HG03442 (cell line): Measurements from ENCODE around the gene ANKRD12.
"Not testable (repeated sequence)": the region's sequence is repeated elsewhere in the genome, so short reads cannot be mapped to it uniquely, and the experiment has no call there.

Experiments
- ATAC-seq: cut with Tn5 transposase; IDR thresholded peaks from one replicate; pipeline ENCODE4 v1.9.1; 2021; ENCODE audit warnings: mild to moderate bottlenecking, moderate library complexity; ENCODE audit not compliant: unreplicated experiment

The ANKRD12 gene

DNA sequence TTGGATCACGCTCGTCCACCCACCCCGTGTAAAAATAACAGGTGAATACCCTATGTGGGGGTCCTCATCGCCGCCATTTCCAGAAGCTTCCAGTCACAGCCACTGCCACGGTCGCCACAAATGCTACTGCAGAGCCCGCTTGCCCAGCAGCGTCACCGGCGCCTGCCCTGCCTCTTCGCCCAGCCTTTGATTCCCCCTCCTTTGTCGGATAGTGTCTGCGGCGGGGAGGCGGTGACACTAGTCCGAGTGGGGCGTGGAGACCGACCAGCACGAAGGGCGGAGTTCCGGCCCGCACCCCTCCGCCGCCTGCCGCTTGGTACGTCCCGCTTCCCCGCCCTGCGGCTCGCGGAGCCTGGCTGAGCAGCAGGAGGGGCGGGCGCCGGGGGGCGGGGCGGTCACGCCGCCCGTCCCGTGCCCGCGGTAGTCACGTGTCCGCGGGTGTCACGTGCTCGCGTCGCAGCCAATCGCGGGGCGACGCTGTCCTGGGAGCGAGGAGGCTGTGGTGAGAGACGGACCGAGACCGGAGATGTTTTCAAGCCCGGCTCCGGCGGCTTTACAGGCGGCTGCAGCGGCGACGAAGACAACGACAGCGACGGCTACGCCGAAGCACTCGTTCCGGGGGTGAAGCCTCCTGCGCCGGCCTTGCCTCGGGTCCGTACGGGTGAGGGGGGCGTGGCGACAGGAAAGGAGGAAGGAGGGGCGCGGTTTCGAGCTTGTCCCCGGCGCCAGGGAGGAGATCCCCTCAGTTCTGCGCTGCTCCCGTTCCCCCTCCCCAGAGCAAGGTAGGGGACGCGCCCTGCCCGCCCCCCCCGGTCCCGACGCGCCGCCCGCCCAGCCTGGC lies at the start of gene ANKRD12:
TSS of gene ANKRD12 (plus strand) at position 467 of the 841 bp plus-strand sequence. CDS start 45,652 bp downstream, outside the sequence.
- peak; percentile 72 for ATAC-seq

DNA sequence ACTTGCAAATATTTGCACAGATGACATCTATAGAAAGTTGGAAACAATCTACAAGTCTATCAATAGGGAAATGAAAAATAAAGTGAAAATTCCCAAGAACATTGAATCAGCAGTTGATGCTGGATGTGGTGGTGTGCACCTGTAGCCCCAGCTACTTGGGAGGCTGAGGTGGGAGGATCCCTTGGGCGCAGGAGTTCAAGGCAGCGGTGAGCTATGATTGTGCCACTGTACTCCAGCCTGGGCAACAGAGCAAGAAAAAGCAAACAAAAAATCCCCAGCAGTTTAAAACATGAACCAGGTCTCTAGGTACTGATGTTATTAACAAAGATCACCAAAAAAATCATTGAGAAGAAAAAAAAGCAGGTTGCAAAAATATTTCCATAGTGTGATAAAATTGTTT lies 49.4 kb upstream of the ANKRD12 start:
- no peak for ATAC-seq

DNA sequence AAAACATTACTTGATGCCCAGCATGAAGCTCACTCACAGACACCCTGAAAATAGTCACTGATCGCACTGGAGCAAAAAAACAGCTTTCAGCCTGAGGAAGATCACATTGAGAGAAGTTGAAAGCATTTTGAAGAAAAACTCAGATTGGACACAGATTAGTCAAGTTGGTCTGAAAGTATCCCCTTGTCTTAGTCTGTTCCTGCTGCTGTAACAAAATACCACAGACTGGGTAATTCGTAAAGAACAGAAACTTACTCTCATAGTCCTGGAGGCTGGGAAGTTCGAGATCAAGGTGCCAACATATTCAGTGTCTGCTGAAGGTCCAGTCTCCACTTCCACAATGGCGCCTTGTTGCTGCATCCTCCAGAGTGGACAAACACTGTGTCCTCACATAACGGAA lies 48.3 kb upstream of the ANKRD12 start:
- ATAC-seq = no peak

DNA sequence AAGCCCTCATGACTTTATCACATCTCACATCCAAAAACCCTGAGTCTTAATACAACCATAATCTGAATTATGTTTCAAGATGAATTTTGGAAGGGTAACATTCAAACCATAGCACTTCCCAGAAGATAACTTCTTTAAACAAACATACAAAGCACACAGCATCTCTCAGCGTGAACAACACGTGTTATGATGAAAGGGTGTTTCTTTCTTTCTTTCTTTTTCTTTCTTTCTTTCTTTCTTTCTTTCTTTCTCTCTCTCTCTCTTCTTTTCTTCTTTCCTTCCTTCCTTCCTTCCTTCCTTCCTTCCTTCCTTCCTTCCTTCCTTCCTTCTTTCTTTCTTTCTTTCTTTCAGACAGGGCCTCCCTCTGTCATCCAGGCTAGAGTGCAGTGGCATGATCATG lies 47.9 kb upstream of the ANKRD12 start:
- not testable (repeated sequence) for ATAC-seq

DNA sequence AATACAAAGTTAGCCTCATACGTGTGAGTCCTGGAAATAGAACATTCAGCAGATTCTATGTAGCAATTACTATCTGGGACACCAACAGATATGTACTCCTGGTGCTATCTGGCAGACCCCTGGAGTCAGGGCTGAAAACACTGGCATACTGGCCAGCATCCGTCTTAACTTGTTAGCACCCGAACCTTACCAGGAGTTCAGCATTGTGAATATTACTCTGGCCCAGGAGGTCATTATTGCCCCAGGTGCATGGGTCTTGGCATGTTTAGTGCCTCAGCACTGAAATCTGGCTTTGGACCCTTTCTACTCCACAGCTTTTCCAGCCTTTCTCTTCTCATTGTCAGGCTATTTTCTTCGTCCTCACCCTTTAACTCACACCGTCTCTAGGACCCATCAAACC lies 46.0 kb upstream of the ANKRD12 start:
- no peak for ATAC-seq

DNA sequence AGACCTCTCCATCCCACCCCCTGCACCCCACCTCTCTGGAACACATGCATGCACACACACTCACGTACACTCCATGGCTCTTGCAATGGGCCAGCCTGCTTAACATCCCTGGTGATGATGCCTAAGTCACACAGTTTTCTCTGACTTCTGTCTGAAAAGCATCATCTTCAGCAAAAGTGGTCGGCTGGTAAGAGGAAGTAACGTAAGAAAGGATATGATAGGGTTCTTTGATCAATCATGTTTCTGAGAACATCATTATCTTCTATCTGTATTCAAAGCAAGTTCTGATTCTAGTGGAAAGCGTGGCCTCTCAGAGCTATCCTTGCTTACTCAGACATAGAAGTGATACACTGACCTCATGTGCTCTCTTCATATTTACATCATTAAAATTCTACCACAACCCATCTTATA lies 45.5 kb upstream of the ANKRD12 start:
- ATAC-seq = no peak

DNA sequence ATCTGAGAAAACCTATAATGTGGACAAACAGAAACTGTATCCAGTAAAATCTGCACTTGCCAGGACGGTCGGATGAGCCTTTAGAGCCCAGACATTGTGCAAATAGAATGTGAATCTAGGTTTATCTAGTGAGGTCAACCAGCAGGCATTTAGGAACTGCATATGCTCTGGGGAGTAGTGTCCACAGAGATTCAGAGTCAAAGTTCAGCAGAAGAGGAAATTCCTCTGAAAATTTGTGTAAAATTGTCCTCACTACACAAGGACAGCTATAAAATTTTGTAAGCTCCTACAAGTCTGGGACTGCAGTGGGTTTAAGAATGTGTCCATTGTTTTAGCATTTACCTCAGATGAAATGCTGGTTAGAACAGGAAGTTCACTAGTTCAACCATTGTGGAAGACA lies 43.9 kb upstream of the ANKRD12 start:
- ATAC-seq = no peak

DNA sequence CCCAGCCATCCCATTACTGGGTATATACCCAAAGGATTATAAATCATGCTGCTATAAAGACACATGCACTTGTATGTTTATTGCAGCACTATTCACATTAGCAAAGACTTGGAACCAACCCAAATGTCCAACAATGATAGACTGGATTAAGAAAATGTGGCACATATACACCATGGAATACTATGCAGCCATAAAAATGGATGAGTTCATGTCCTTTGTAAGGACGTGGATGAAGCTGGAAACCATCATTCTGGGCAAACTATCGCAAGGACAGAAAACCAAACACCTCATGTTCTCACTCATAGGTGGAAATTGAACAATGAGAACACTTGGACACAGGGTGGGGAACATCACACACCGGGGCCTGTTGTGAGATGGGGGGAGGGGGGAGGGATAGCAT lies 43.5 kb upstream of the ANKRD12 start:
- not testable (repeated sequence) for ATAC-seq

DNA sequence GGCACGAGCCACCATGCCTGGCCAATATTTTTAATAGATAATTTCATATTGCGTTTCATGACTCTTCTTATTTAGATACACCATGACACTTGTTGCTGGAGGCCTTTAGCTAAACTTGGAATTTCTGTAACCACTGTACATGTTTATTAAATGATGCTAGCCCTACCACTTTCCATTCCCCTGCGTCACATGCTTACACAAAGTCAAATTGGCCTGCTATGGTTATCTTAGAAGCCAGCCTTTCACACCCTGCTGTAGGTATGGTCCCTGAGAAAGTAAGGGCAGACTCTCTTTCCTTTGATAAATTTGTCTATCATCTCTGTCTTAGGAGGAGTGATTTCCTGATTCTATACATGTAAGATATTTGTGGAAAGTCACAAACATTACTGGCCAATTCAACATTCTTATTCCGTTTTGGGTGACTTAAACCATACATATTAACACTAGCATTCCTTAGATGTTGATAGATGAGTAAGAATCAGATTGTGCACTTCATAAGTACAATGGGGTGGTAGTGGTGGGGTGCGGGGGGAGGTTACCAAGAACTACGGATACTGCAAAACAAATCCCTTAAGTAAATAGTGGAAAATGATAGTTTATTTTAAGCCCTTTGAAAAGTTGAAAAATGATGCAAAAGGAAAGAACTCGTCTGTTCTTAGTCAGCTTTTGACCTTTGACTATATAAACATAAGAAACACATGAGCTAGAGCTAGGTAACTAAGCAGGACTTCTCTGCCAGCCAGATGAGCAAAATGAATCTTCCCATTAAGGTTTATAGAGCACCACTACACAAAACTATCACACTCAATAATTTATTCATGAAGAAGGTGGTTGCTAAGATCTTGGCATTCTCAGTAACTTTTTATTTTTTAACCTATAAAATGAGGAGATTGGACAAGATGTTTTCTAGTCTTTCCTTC lies 42.0 kb upstream of the ANKRD12 start:
- ATAC-seq = peak; percentile 23

DNA sequence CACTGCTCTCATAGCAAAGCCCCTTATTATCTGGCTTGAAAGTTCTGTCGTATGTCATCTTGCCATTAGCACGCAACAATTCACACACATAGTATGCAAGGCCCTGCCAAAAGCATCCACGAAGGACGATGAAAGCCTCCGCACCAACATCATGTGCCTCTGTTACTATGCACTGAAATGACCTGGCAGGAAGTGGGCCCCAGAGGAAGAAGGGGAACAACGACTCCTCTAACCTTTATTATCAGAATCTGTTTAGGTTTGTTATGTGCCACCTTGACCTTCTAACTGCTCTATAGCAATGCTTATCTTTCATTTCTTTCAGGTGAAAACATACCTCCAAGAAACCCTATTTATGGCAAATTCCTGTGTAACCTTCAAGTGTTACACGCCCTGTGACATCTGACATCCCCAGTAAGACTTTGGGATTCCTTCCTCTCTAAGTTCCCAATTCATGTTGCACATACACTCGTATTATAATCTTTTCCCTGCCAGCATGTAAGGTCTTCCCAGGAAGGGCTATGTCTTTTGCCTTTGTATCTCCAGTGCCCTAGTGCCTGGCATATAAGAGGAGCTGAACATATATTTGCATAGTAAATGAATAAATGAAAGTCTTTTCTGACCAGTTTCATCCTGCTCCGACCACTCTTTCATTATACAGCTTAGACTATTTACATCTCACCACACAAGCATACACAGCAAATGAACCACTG lies 41.1 kb upstream of the ANKRD12 start:
- peak; percentile 81 for ATAC-seq

DNA sequence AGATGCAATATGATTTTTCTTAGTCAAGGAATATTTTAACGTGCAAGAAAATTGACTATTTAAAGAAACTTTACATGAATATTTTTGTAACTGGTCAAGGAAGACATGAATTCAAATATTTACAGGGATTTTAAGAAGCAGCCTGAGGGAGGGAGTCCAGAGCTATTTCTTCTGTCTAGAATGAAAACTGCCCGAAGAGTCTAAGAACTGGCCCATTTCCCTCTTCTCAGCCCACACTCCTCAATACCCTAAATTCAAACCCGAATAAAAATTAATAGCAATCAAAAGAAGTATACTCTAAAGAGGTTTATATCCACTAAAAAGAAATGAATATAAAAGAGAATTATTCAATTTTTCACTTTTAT lies 40.6 kb upstream of the ANKRD12 start:
- no peak for ATAC-seq

DNA sequence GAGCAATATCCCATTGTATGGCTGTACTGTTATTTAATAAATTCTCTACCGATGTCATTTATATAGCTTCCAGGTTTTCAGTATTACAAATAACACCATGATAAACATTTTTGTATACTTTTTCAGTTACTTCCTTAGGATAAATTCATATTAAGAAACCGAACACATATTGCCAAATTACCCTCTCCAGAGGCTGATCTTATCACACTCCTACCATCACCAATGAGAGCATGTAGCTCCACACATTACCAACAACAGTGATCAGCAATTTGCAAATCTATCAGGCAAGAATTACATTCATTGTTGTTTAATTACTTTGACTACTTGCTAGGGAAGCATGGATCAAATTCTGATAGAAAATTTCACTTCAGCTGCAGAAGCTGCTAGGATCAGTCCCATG lies 39.9 kb upstream of the ANKRD12 start:
- ATAC-seq = no peak

DNA sequence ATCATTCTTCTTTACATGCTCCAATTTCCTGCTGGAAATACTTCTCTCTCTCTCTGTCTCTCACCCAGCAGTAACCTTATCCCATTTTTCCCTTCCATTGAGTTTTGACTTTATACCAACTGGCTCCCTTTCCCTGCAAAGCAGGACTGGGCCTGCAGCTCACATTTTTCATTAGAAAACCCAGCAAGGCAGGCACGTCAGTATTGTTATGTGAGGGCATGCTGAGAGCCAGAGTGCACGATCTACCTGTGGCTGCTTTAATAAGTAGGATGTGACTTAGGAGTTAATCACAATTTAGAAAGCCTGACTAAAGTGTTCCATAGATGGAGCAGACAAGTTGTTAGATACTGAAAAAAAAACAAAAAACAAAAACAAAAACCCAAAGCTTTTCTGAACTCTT lies 39.2 kb upstream of the ANKRD12 start:
- ATAC-seq = no peak

DNA sequence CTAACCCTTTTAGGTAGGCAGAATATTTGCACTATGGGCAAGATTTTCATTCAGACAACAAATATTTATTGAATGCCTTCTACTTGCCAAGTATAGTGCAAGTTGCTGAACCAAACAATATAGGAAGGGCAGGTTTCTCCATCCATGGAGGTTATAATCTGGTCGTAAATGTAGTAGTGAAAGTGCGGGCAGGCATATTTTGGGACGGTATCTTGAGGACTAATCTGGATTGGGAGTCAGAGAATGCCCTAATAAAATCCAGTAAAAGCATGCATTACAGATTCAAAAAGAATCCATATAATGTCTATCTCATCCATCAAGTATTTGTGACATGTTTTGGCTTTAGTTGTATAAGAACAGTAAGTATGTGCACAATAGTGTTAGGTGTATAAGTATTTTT lies 35.8 kb upstream of the ANKRD12 start:
- ATAC-seq = no peak

DNA sequence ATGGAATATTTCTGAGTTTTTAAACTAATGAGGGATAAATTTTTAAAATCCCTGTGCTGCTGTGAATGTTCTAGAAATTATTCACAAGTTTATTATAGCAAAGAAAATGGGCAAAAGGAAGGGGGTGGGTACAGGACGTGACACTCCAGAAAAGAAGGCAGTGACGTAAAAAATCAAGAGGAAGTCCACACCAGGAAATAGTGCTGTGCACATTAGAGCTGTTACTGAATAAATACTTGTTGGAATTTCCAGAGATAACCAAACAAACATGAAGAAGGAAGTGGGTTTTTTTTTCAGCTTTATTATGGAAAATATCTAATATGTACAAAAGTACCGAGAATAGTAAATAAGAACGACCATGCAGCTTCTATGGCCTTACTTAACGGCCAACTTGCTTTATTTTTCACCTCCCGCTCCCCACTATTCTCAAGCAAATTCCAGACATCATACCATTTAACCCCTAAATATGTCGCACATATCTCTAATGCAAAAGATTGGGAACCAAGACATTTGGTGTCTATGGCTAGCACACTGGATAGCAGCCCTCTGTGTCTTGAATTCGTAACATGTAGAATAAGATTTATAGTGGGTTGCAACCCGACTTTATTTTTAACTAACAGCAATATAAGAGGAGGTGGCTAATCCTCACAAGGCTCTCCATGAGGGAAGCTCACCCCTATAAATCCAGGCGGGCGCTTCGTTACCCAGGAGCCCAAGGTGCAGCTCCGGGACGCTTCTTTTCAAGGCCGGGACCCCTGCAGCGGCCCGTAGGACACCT lies 34.7 kb upstream of the ANKRD12 start:
- ATAC-seq = peak; percentile 0

DNA sequence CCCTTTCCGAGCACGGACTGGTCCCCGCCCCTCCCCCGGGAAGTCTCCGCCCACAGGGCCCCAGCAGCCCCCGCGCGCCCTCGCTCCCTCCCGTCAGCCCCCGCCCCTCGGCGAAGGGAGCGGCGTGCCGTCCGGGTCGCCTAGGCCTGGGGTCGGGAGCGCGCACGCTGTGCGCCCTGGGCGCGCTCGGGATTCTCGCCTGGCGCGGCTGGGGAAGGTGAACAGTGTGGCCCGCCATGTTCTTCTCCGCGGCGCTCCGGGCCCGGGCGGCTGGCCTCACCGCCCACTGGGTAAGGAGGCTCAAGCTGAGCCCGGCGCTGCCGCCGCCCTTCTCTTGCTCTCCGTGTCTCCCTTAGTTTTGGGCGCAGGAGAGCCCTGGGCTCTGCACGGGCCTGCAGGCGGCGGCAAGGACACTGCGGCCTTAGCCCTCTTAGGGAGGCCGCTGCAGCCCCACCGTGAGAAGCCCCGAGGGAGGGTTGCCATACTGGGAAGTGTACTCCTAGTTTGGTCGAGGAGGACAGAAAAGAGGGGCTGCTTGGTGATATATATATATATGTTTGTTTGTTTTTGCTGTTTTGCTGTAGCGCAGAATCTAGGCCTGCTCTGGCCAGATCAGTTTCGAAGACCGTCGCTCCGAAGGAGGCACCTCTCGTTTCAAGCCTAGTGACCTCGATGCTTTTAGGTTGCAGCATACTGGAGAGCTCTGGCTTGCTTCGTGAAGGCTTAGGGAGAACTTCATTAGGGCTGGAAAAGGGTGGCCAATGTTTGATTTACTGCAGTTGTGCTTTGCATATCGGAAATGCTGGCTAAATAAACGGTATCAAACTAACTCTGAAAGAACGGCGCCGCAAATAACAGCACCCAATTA lies 33.8 kb upstream of the ANKRD12 start, which contains the start of gene NDUFV2:
TSS of gene NDUFV2 (plus strand) at position 192 of the 868 bp plus-strand sequence. CDS start at position 237, 45 bp downstream.
- peak; percentile 93 for ATAC-seq

DNA sequence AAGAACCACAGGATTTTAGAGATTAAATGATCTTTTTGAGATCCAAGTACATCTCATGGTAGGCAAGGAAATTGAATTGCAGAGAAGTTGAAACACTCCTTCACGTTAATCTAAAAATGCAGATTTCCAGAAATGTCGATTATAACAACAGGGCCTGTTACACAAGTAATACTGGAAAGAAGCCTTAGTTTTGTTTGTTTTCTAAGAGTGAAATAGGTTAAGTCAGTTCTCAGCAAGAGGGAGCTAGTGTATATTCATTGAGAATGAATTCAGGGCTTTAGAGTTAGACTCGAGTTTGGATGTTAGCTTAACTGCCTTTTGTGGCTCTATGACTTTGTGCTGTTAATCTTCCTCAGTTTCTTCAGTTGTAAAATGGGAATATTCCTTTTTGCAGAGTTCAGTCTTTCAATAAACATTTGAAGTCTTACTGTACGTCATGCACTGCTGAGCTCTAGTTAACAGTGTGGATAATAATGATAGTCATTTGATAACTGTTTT lies 33.2 kb upstream of the ANKRD12 start:
- no peak for ATAC-seq

DNA sequence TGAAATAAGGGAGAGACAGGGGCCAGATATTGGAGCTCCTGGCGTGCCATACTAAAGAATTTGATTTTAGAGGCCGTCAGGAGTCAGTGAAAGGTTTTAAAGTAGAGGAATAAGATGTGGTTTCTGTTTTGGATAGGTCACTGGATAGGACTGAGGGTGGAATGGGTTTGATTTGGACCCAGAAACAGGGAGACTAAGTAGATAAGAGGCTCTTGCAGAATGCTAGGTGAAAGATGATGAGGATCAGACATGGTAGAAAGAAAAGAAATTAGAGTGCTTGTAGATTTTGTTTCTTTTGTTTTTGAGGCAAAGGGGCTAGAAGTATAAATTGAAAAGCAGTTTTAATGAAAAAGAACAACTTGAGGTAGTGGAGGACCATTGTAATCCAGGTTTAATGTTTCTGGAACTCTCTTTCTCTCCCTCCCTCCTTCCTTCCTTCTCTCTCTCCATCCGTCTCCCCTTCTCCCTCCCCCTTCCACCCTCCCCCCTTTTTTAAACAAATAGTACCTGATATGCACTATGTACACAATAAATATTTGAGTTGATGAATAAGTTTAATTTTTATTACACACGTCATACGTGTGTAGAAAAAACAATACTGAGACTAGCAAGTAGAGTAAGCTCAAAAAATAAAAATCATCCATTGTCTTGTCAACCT lies 32.2 kb upstream of the ANKRD12 start:
- ATAC-seq = no peak

DNA sequence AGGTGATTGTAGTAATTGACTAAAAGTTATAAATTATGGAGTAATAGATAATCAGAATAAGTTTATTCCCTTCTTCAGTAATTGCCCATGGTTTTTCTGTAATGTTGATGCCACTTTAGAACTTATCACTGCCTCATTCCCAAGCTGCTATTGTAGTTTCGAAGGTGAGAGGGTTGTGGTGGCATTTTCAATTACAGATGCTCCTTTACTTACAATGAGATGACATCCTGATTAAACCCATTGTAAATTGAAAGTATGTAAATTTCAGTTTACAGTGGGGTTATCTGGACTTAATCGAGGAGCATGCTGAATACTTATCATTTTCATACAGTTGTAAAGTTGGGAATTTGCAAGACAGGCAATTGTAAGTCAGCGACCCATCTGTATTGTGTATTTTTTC lies 31.2 kb upstream of the ANKRD12 start:
- no peak for ATAC-seq
